Measurements from ENCODE around the gene CAPN2. TPM values are rescaled to one million over a fixed set of nuclear protein-coding genes. Genes with fewer than 3 reads are reported as not detected.

CAPN2 gene
- total RNA-seq, 1 donor from 2014 or later, result 353 TPM

GRCh38 chr1:223750730-223751570 is 38.6 kb downstream of the CAPN2 start:
- TF ChIP-seq CTCF (IDR thresholded peaks at IDR 0.05; ENCODE audit: insufficient read depth, low read length, severe bottlenecking), result no peak
- H3K36me3 ChIP-seq (ENCODE audit: control insufficient read depth, insufficient read depth, low read length), result peaks cover 58% of the 10 kb centered on the region

GRCh38 chr1:223751696-223752095 is 39.4 kb downstream of the CAPN2 start:
- FAIRE-seq (no peak), DNase-seq (ENCODE audit: low read depth) (no peak)
- Histone ChIP-seq H3K4me3 (ENCODE audit: low read depth, low read length) (no peak overlapping the region), H3K27me3 (ENCODE audit: control insufficient read depth, insufficient read depth, low read length) (no peaks in the 10 kb centered on the region), H3K36me3 (ENCODE audit: control insufficient read depth, insufficient read depth, low read length) (peaks cover 60% of the 10 kb centered on the region)
- TF ChIP-seq CTCF (IDR thresholded peaks at IDR 0.05; ENCODE audit: insufficient read depth, low read length, severe bottlenecking), result no peak

More at GRCh38 chr1:223750730-223751570, 38.6 kb downstream of the CAPN2 start:
- DNase-seq (ENCODE audit: low read depth) (no peak), FAIRE-seq (no peak)
- Histone ChIP-seq H3K4me3 (ENCODE audit: low read depth, low read length) (no peak overlapping the region), H3K27me3 (ENCODE audit: control insufficient read depth, insufficient read depth, low read length) (no peaks in the 10 kb centered on the region)

- Histone ChIP-seq H3K4me3 (ENCODE audit: low read depth, low read length) (no peak overlapping the region), H3K27me3 (ENCODE audit: control insufficient read depth, insufficient read depth, low read length) (no peaks in the 10 kb centered on the region), H3K36me3 (ENCODE audit: control insufficient read depth, insufficient read depth, low read length) (peaks cover 62% of the 10 kb centered on the region)
- DNase-seq (ENCODE audit: low read depth) (no peak), FAIRE-seq (peak; percentile 47)
- no peak for TF ChIP-seq CTCF (IDR thresholded peaks at IDR 0.05; ENCODE audit: insufficient read depth, low read length, severe bottlenecking)
Observed at GRCh38 chr1:223752721-223753515, 40.6 kb downstream of the CAPN2 start.

GRCh38 chr1:223754681-223755431 is 42.5 kb downstream of the CAPN2 start:
- no peak for TF ChIP-seq CTCF (IDR thresholded peaks at IDR 0.05; ENCODE audit: insufficient read depth, low read length, severe bottlenecking)
- no peak for FAIRE-seq
- DNase-seq (ENCODE audit: low read depth), result no peak
- no peak overlapping the region for H3K4me3 ChIP-seq (ENCODE audit: low read depth, low read length)
- H3K36me3 ChIP-seq (ENCODE audit: control insufficient read depth, insufficient read depth, low read length), result peaks cover 58% of the 10 kb centered on the region
- no peaks in the 10 kb centered on the region for H3K27me3 ChIP-seq (ENCODE audit: control insufficient read depth, insufficient read depth, low read length)

GRCh38 chr1:223755432-223755792 is 43.1 kb downstream of the CAPN2 start:
- FAIRE-seq (no peak), DNase-seq (ENCODE audit: low read depth) (no peak)
- Histone ChIP-seq H3K4me3 (ENCODE audit: low read depth, low read length) (no peak overlapping the region), H3K27me3 (ENCODE audit: control insufficient read depth, insufficient read depth, low read length) (no peaks in the 10 kb centered on the region), H3K36me3 (ENCODE audit: control insufficient read depth, insufficient read depth, low read length) (peaks cover 61% of the 10 kb centered on the region)
- no peak for TF ChIP-seq CTCF (IDR thresholded peaks at IDR 0.05; ENCODE audit: insufficient read depth, low read length, severe bottlenecking)
